HepG2 (cell line): ENCODE results near the gene TTBK1. TPM values are rescaled to one million over a fixed set of nuclear protein-coding genes. Genes with fewer than 3 reads are reported as not detected.

Source experiments
- CENPX ChIP-seq: sonication (generic); formaldehyde crosslinking; IDR thresholded peaks from 2 replicates; pipeline ENCODE4 v1.9.0; 2021; ENCODE audit warnings: mild to moderate bottlenecking, missing genetic modification reagents, moderate library complexity
- CSRNP1 ChIP-seq: sonication (generic); formaldehyde crosslinking; IDR thresholded peaks from 2 replicates; pipeline ENCODE4 v1.8.1; 2023; ENCODE audit warnings: mild to moderate bottlenecking, missing genetic modification reagents
- DRAP1 ChIP-seq: IDR thresholded peaks from 2 replicates; pipeline ENCODE4 v1.6.1; 2016; ENCODE audit warnings: missing genetic modification reagents, missing compliant biosample characterization
- EEA1 ChIP-seq: sonication (generic); formaldehyde crosslinking; IDR thresholded peaks from 2 replicates; pipeline ENCODE4 v1.5.1; 2020; ENCODE audit warnings: mild to moderate bottlenecking, missing genetic modification reagents, borderline replicate concordance
- GABPB1 ChIP-seq: IDR thresholded peaks from 2 replicates; pipeline ENCODE4 v1.6.1; 2016; ENCODE audit warnings: mild to moderate bottlenecking, missing genetic modification reagents, moderate library complexity, missing compliant biosample characterization
- LBX2 ChIP-seq: sonication (generic); formaldehyde crosslinking; IDR thresholded peaks from 2 replicates; pipeline ENCODE4 v1.5.0; 2020; ENCODE audit warnings: missing genetic modification reagents, mild to moderate bottlenecking, borderline replicate concordance
- MAFF ChIP-seq: IDR thresholded peaks from 2 replicates; pipeline ENCODE4 v1.6.1; 2011; ENCODE audit warnings: low read depth, low read length, improper control_type of control experiment
- MAZ ChIP-seq, 2 experiments: sonication (generic) in 1 of 2; formaldehyde crosslinking in 1 of 2; IDR thresholded peaks; 2 replicates each; pipeline versions ENCODE4 v1.5.0 to v1.6.1; 2012 to 2020; ENCODE audit warnings: low read depth in 2 of 2, mild to moderate bottlenecking in 2 of 2, borderline replicate concordance in 1 of 2, improper control_type of control experiment in 1 of 2, low read length in 1 of 2, missing genetic modification reagents in 1 of 2, moderate library complexity in 1 of 2
- MIER2 ChIP-seq: IDR thresholded peaks from 2 replicates; pipeline ENCODE4 v1.6.1; 2016; ENCODE audit warnings: missing biosample characterization, missing genetic modification reagents
- MXD1 ChIP-seq: sonication (generic); formaldehyde crosslinking; IDR thresholded peaks from 2 replicates; pipeline ENCODE4 v1.4.0; 2020; ENCODE audit warnings: mild to moderate bottlenecking, missing genetic modification reagents
- NFYB ChIP-seq: sonication (generic); formaldehyde crosslinking; IDR thresholded peaks from 2 replicates; pipeline ENCODE4 v1.4.0; 2020; ENCODE audit warnings: missing genetic modification reagents
- NFYC ChIP-seq: IDR thresholded peaks from 2 replicates; pipeline ENCODE4 v1.6.1; 2016; ENCODE audit warnings: missing genetic modification reagents, missing compliant biosample characterization
- PITX1 ChIP-seq: sonication (generic); formaldehyde crosslinking; IDR thresholded peaks from 2 replicates; pipeline ENCODE4 v1.5.1; 2020; ENCODE audit warnings: mild to moderate bottlenecking, missing genetic modification reagents
- SMAD9 ChIP-seq: sonication (generic); formaldehyde crosslinking; IDR thresholded peaks from 2 replicates; pipeline ENCODE4 v1.5.1; 2020; ENCODE audit warnings: mild to moderate bottlenecking, missing genetic modification reagents
- TFAP4 ChIP-seq: sonication (generic); IDR thresholded peaks from 2 replicates; pipeline ENCODE4 v1.6.1; 2016; ENCODE audit warnings: low read depth, borderline replicate concordance
- ZBTB14 ChIP-seq: sonication (generic); formaldehyde crosslinking; IDR thresholded peaks from 2 replicates; pipeline ENCODE4 v1.4.0; 2020; ENCODE audit warnings: missing genetic modification reagents
- ZNF687 ChIP-seq: sonication (generic); formaldehyde crosslinking; IDR thresholded peaks from 2 replicates; pipeline ENCODE4 v1.5.1; 2020; ENCODE audit warnings: mild to moderate bottlenecking, missing genetic modification reagents, moderate library complexity
- ZNF761 ChIP-seq: sonication (generic); formaldehyde crosslinking; conservative IDR thresholded peaks from 2 replicates; pipeline ENCODE4 v1.4.0; 2020; ENCODE audit warnings: mild to moderate bottlenecking, missing genetic modification reagents
- polyA plus RNA-seq, 8 experiments: library from polyadenylated mRNA; depleted of rRNA in 3 of 8; stranded (reverse) in 7 of 8; unstranded in 1 of 8; fragments of >200 nt; fragmentation: Illumina TruSeq in 4 of 8; extraction: Trizol in 4 of 8; gene quantifications; 2 replicates each; pipeline versions ENCODE4 v1.2.1 to v1.2.3, GENCODE V29; 2011 to 2016; ENCODE audit warnings: low read depth in 4 of 8, missing spikeins in 1 of 8, mixed read lengths in 1 of 8; ENCODE audit not compliant: insufficient read depth in 1 of 8
- total RNA-seq, 5 experiments: library from RNA; depleted of rRNA; stranded (reverse); fragments of >200 nt; fragmentation: Illumina TruSeq; extraction: Trizol; gene quantifications; 2 replicates each; pipeline ENCODE4 v1.2.3, GENCODE V29; 2016; ENCODE audit warnings: low read depth in 1 of 5

The TTBK1 gene
- total and polyA plus RNA-seq, 2 of the 13 experiments (the other 11 are each of a cell fraction or from before 2014, with no cell fraction given): 0.24 to 0.33 TPM

- TF ChIP-seq ZBTB14 (CRISPR knock-in tag): no peak
- no peak for TF ChIP-seq ZNF761 (CRISPR knock-in tag)
- TF ChIP-seq CSRNP1 (CRISPR knock-in tag): no peak
- no peak for TF ChIP-seq CENPX
- TF ChIP-seq TFAP4: peak; percentile 19; the same call in 1 of the 2 replicates
- TF ChIP-seq SMAD9: no peak
- TF ChIP-seq GABPB1: no peak
- peak; percentile 69; the same call in 1 of the 2 replicates for TF ChIP-seq PITX1 (CRISPR knock-in tag)
- 0 out of 2 replicates have a peak, but pooled peaks have one; percentile 13 for TF ChIP-seq MXD1 (CRISPR knock-in tag)
- peak; percentile 25; the same call in 1 of the 2 replicates for TF ChIP-seq ZNF687
- 0 out of 2 replicates have a peak, but pooled peaks have one; percentile 7 for TF ChIP-seq MAZ (IDR thresholded peaks at IDR 0.05; ENCODE audit: borderline replicate concordance, low read depth, low read length)
- TF ChIP-seq MAZ (CRISPR knock-in tag; IDR thresholded peaks at IDR 0.05; ENCODE audit: low read depth): peak; percentile 46; the same call in 1 of the 2 replicates
- TF ChIP-seq NFYB (CRISPR knock-in tag): no peak
- no peak for TF ChIP-seq EEA1
- peak; percentile 26; the same call in 1 of the 2 replicates for TF ChIP-seq NFYC (CRISPR knock-in tag)
- TF ChIP-seq DRAP1 (CRISPR knock-in tag): no peak
- no peak for TF ChIP-seq LBX2 (CRISPR knock-in tag)
- no peak for TF ChIP-seq MAFF
- no peak for TF ChIP-seq MIER2 (CRISPR knock-in tag)
Measured at GRCh38 chr6:43262000-43262779, 18.9 kb downstream of the TTBK1 start (continued).
